Thoracic aorta endothelial cell (primary cell): ENCODE data around the gene DNAAF6. TPM values are rescaled to one million over a fixed set of nuclear protein-coding genes. Genes with fewer than 3 reads are reported as not detected.

Source experiments
- small RNA-seq: library from RNA; depleted of rRNA; stranded (forward); fragments of <200 nt; gene quantifications from one replicate; pipeline ENCODE3, GENCODE V24; 2012
- total RNA-seq: library from RNA; depleted of rRNA; stranded (reverse); fragments of >200 nt; gene quantifications from 2 replicates; pipeline ENCODE4 v1.2.3, GENCODE V29; 2012

Gene DNAAF6
- not detected in 2 replicates for total RNA-seq

DNA sequence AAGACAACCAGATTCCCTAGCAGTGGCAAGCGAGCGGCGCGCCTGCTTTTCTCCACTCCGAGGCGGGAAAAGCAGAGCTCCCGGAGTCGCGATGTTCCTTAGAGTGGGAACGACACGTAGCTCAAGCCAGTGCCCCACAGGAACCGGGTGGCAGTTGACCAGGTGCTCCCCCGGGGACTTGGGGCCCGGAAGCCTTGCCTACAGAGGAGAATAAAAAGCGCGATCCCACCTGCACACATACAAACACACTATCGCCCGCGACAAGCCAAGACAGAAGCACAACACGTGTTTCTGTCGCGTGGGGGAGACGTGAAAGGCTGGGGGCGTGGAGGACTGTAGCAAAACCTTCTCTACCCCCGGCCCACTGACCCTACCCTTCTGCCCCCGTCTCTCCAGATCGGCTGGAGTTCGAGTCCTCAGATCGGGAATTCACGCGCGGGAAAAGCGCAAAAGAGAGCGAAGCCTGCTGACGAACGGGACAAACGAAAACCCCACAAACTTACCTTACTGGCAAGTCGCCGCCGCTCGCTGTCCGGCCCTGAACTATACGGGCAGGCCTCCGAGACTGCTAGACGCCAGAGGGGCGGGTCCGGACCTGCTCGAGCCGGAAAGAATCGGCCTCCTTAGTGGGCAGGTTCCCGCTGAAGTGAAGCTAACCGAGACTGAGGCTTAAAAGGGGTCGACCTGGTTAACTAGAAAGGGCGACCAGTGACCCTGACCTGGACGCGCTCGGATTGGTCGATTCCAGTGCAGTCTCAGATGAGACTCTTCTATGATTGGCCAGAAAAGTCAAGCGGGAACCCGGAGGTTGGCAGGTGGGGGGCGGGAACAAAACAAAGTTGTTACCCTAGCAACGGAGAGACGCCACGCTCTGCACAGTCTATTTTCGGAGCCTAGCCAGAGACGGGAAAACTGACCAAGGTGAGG is at the start of gene DNAAF6, which contains the start of gene NUP62CL:
DNAAF6 (plus strand) TSS at position 842 of the 927 bp plus-strand sequence. CDS start 6,265 bp downstream, outside the sequence.
NUP62CL (minus strand) TSS at position 664 of the 927 bp plus-strand sequence. CDS start 31,287 bp downstream, outside the sequence.

Small RNA genes lying within 50 kb of the gene (small RNA-seq; reads per million reads assigned to genes)
- not detected for gene RF00019

Other genes with a start within 250 kb of the DNAAF6 start
- gene MORC4, start 206.4 kb upstream of the DNAAF6 start, total RNA-seq = 21.9 and 22.5 TPM in 2 replicates
- gene RBM41, start 87.8 kb upstream of the DNAAF6 start, total RNA-seq = 21.0 and 24.1 TPM in 2 replicates
- 0.40 and 1.1 TPM in 2 replicates for gene NUP62CL, start 178 bp upstream of the DNAAF6 start, total RNA-seq
- gene FRMPD3, start 243.0 kb downstream of the DNAAF6 start, total RNA-seq = not detected in 2 replicates